ENCODE measurements around the gene MPPED2.
A peak's percentile ranks its signal among the peaks of the same experiment; 100 is the strongest.

The MPPED2 gene

DNA sequence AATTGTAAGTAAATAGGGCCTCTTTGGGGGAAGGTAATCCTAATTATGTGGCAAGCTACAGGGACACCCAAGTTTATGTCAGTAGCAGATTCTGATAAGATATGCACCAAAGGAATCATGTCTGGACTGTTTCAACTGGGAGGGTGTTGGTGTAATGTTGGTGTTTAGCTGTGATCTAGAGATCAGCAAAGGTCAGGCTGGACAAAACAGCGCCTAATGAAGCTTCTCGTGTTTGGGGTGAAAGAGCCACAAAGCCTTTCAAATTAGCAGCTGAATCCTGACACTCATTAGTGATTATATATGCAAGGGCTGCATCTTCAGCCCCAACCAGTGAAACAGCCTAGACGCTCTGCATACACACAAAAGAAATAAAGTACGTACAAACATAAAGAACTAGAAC lies 106.3 kb downstream of the MPPED2 start:
- H3K4me3 ChIP-seq (ENCODE audit: low read length) = peak overlapping the region; percentile 16
- no peaks in the 10 kb centered on the region for H3K27me3 ChIP-seq (ENCODE audit: control insufficient read depth, insufficient read depth, low read length)
- peaks cover 36% of the 10 kb centered on the region for H3K4me1 ChIP-seq (ENCODE audit: control insufficient read depth, low read depth, low read length)
- H3K9me3 ChIP-seq (ENCODE audit: control insufficient read depth, low read depth, low read length) = no peaks in the 10 kb centered on the region
- H3K9ac ChIP-seq (ENCODE audit: low read length) = no peak overlapping the region
- no peaks in the 10 kb centered on the region for H3K36me3 ChIP-seq (ENCODE audit: control insufficient read depth, low read depth, low read length)
- peak overlapping the region; percentile 11 for H3K27ac ChIP-seq (ENCODE audit: low read length)

GRCh38 chr11:30478923-30479322 lies 107.2 kb downstream of the MPPED2 start:
- Histone ChIP-seq H3K27ac (ENCODE audit: low read length) (no peak overlapping the region), H3K4me1 (ENCODE audit: control insufficient read depth, low read depth, low read length) (peaks cover 36% of the 10 kb centered on the region), H3K9ac (ENCODE audit: low read length) (peak overlapping the region; percentile 24), H3K4me3 (ENCODE audit: low read length) (no peak overlapping the region), H3K9me3 (ENCODE audit: control insufficient read depth, low read depth, low read length) (no peaks in the 10 kb centered on the region), H3K36me3 (ENCODE audit: control insufficient read depth, low read depth, low read length) (no peaks in the 10 kb centered on the region), H3K27me3 (ENCODE audit: control insufficient read depth, insufficient read depth, low read length) (no peaks in the 10 kb centered on the region)

- H3K9ac ChIP-seq (ENCODE audit: low read length) = no peak overlapping the region
- H3K4me1 ChIP-seq (ENCODE audit: control insufficient read depth, low read depth, low read length) = peaks cover 36% of the 10 kb centered on the region
- no peak overlapping the region for H3K4me3 ChIP-seq (ENCODE audit: low read length)
- H3K27me3 ChIP-seq (ENCODE audit: control insufficient read depth, insufficient read depth, low read length) = no peaks in the 10 kb centered on the region
- no peaks in the 10 kb centered on the region for H3K36me3 ChIP-seq (ENCODE audit: control insufficient read depth, low read depth, low read length)
- no peak overlapping the region for H3K27ac ChIP-seq (ENCODE audit: low read length)
- H3K9me3 ChIP-seq (ENCODE audit: control insufficient read depth, low read depth, low read length) = no peaks in the 10 kb centered on the region
Measured at GRCh38 chr11:30477061-30477460, 109.1 kb downstream of the MPPED2 start.

DNA sequence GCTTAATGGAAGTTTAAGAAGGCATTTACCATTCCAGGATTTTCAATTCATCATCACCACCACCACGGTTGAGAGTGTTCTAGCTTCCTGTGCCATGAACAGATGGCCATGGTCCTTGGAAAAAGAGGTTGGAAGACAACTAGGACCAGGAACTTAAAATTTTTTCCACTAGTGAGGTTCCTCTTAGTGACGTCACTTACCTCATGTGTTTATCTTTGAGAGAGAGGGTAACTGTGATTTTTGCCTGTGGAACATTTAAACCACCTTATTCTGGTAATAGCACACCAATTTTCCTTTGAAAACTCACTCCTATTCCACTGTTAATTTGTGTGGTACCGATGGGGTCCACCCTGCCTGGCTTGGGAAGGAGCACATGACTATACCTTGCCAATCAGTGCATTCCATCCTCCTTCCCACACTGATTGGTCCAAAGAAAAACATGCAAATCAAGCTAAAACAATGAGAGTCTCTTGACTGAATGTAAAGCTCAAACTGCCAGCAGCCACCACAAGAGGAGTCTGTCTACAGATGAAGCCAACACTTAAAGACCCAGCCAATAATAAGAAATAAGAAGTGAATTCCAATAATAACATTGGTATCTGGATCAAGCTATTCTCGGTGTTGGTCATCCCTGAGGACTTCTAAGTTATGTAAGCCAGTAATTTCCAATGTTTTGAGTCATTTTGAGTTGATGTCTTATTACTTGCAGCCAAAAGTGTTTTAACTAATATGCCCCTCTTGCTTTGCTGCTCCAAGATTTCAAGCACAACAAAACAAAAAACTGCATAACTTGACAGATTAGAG lies 111.8 kb downstream of the MPPED2 start:
- Histone ChIP-seq H3K27me3 (ENCODE audit: control insufficient read depth, insufficient read depth, low read length) (no peaks in the 10 kb centered on the region), H3K4me1 (ENCODE audit: control insufficient read depth, low read depth, low read length) (peaks cover 12% of the 10 kb centered on the region), H3K4me3 (ENCODE audit: low read length) (no peak overlapping the region), H3K9ac (ENCODE audit: low read length) (no peak overlapping the region), H3K9me3 (ENCODE audit: control insufficient read depth, low read depth, low read length) (no peaks in the 10 kb centered on the region), H3K36me3 (ENCODE audit: control insufficient read depth, low read depth, low read length) (no peaks in the 10 kb centered on the region), H3K27ac (ENCODE audit: low read length) (no peak overlapping the region)

- H3K9me3 ChIP-seq (ENCODE audit: control insufficient read depth, low read depth, low read length) = no peaks in the 10 kb centered on the region
Measured at GRCh38 chr11:30471244-30471643, 114.9 kb downstream of the MPPED2 start.

GRCh38 chr11:30468881-30469280 lies 117.3 kb downstream of the MPPED2 start:
- no peaks in the 10 kb centered on the region for H3K9me3 ChIP-seq (ENCODE audit: control insufficient read depth, low read depth, low read length)
- no peaks in the 10 kb centered on the region for H3K27me3 ChIP-seq (ENCODE audit: control insufficient read depth, insufficient read depth, low read length)
- H3K4me1 ChIP-seq (ENCODE audit: control insufficient read depth, low read depth, low read length) = peaks cover 13% of the 10 kb centered on the region
- H3K27ac ChIP-seq (ENCODE audit: low read length) = no peak overlapping the region
- H3K4me3 ChIP-seq (ENCODE audit: low read length) = no peak overlapping the region
- H3K9ac ChIP-seq (ENCODE audit: low read length) = no peak overlapping the region
- H3K36me3 ChIP-seq (ENCODE audit: control insufficient read depth, low read depth, low read length) = no peaks in the 10 kb centered on the region

More at GRCh38 chr11:30471244-30471643, 114.9 kb downstream of the MPPED2 start:
- no peak overlapping the region for H3K9ac ChIP-seq (ENCODE audit: low read length)
- H3K4me3 ChIP-seq (ENCODE audit: low read length) = no peak overlapping the region
- peaks cover 13% of the 10 kb centered on the region for H3K4me1 ChIP-seq (ENCODE audit: control insufficient read depth, low read depth, low read length)
- no peaks in the 10 kb centered on the region for H3K36me3 ChIP-seq (ENCODE audit: control insufficient read depth, low read depth, low read length)
- no peaks in the 10 kb centered on the region for H3K27me3 ChIP-seq (ENCODE audit: control insufficient read depth, insufficient read depth, low read length)
- H3K27ac ChIP-seq (ENCODE audit: low read length) = no peak overlapping the region

- Histone ChIP-seq H3K27me3 (ENCODE audit: control insufficient read depth, insufficient read depth, low read length) (no peaks in the 10 kb centered on the region), H3K4me1 (ENCODE audit: control insufficient read depth, low read depth, low read length) (peaks cover 26% of the 10 kb centered on the region), H3K4me3 (ENCODE audit: low read length) (no peak overlapping the region), H3K36me3 (ENCODE audit: control insufficient read depth, low read depth, low read length) (no peaks in the 10 kb centered on the region), H3K27ac (ENCODE audit: low read length) (no peak overlapping the region), H3K9me3 (ENCODE audit: control insufficient read depth, low read depth, low read length) (no peaks in the 10 kb centered on the region), H3K9ac (ENCODE audit: low read length) (no peak overlapping the region)
Measured at GRCh38 chr11:30467176-30467575, 119.0 kb downstream of the MPPED2 start.

DNA sequence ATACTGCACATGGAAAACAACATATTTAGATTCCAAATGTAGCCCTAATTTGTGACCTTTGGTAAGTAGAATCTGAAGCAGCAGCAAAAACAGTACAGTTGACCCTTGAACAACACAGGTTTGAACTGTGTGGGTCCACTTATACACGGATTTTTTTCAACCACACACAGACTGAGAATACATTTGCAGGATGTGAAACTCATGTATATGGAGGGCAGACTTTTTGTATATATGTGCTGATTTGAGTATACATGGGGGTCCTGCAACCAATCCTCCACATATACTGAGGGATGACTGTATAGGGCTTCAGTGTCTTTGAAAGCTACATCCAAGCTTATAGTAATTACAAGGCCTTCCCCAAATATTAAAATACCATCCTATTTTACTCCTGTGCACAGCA lies 120.5 kb downstream of the MPPED2 start:
- Histone ChIP-seq H3K27me3 (ENCODE audit: control insufficient read depth, insufficient read depth, low read length) (no peaks in the 10 kb centered on the region), H3K4me1 (ENCODE audit: control insufficient read depth, low read depth, low read length) (peaks cover 32% of the 10 kb centered on the region), H3K27ac (ENCODE audit: low read length) (no peak overlapping the region), H3K9ac (ENCODE audit: low read length) (no peak overlapping the region), H3K36me3 (ENCODE audit: control insufficient read depth, low read depth, low read length) (no peaks in the 10 kb centered on the region), H3K4me3 (ENCODE audit: low read length) (no peak overlapping the region), H3K9me3 (ENCODE audit: control insufficient read depth, low read depth, low read length) (no peaks in the 10 kb centered on the region)

DNA sequence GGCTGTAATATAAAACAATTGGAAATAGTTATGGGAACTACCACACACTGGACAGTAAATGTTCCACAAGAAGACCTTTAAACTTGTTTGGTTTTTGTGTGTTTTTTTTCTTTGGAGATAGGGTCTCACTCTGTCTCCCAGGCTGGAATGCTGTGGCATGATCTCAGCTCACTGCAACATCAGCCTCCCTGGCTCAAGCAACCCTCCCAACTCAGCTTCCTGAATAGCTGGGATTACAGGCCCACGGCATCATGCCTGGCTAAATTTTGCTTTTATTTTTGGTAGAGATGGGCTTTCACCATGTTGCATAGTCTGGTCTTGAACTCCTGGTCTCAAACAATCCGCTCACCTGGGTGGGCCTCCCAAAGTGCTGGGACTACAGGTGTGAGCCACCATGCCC lies 121.0 kb downstream of the MPPED2 start:
- no peaks in the 10 kb centered on the region for H3K36me3 ChIP-seq (ENCODE audit: control insufficient read depth, low read depth, low read length)
- H3K27ac ChIP-seq (ENCODE audit: low read length) = no peak overlapping the region
- no peaks in the 10 kb centered on the region for H3K9me3 ChIP-seq (ENCODE audit: control insufficient read depth, low read depth, low read length)
- H3K9ac ChIP-seq (ENCODE audit: low read length) = no peak overlapping the region
- H3K27me3 ChIP-seq (ENCODE audit: control insufficient read depth, insufficient read depth, low read length) = no peaks in the 10 kb centered on the region
- H3K4me3 ChIP-seq (ENCODE audit: low read length) = no peak overlapping the region
- H3K4me1 ChIP-seq (ENCODE audit: control insufficient read depth, low read depth, low read length) = peaks cover 32% of the 10 kb centered on the region

DNA sequence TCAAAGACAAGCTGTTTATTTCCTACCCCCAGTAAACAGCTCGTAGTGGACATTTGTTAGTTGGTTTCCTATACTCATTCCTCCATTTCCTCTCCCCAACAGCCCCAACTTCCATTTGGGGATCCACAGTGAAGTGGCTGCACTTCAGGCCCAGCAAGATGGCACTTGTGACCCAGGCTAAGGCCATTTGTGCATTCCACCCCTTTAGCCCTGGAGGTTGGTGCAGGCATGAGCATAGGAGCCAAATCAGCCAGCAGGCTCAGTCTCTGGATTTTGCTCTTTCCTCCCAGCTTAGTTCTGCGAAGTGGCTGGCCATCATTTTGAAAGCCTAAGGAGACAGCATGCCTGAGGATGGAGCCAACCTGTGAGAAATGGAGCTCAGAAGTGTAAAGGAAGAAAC lies 122.9 kb downstream of the MPPED2 start:
- Histone ChIP-seq H3K27me3 (ENCODE audit: control insufficient read depth, insufficient read depth, low read length) (no peaks in the 10 kb centered on the region), H3K36me3 (ENCODE audit: control insufficient read depth, low read depth, low read length) (no peaks in the 10 kb centered on the region), H3K27ac (ENCODE audit: low read length) (no peak overlapping the region), H3K9ac (ENCODE audit: low read length) (no peak overlapping the region), H3K4me3 (ENCODE audit: low read length) (no peak overlapping the region), H3K9me3 (ENCODE audit: control insufficient read depth, low read depth, low read length) (no peaks in the 10 kb centered on the region), H3K4me1 (ENCODE audit: control insufficient read depth, low read depth, low read length) (peaks cover 35% of the 10 kb centered on the region)

- Histone ChIP-seq H3K4me1 (ENCODE audit: control insufficient read depth, low read depth, low read length) (peaks cover 35% of the 10 kb centered on the region), H3K36me3 (ENCODE audit: control insufficient read depth, low read depth, low read length) (no peaks in the 10 kb centered on the region), H3K27ac (ENCODE audit: low read length) (no peak overlapping the region), H3K27me3 (ENCODE audit: control insufficient read depth, insufficient read depth, low read length) (no peaks in the 10 kb centered on the region), H3K4me3 (ENCODE audit: low read length) (no peak overlapping the region), H3K9ac (ENCODE audit: low read length) (no peak overlapping the region), H3K9me3 (ENCODE audit: control insufficient read depth, low read depth, low read length) (no peaks in the 10 kb centered on the region)
Measured at GRCh38 chr11:30462421-30462820, 123.7 kb downstream of the MPPED2 start.

DNA sequence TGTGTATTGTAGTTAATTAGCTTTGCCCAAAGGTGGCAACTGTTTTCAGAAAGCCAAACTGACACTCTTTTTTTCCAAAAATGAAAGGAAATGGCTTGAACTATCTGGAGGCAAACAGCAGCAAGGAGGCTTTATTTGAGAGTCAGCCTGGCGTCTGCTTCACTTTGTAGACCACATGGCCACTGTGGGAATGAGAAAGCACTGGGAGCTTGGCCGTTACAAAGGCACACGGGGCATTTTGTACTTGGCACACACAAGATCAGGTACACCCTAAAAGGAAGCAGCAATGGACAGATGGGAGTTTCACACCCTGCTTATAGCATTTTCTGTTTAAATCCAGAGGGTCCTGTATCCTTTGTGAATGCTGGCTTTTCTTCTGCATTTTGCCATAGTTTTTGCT lies 126.3 kb downstream of the MPPED2 start:
- no peaks in the 10 kb centered on the region for H3K9me3 ChIP-seq (ENCODE audit: control insufficient read depth, low read depth, low read length)
- H3K27ac ChIP-seq (ENCODE audit: low read length) = no peak overlapping the region
- no peaks in the 10 kb centered on the region for H3K27me3 ChIP-seq (ENCODE audit: control insufficient read depth, insufficient read depth, low read length)
- no peak overlapping the region for H3K4me3 ChIP-seq (ENCODE audit: low read length)
- H3K9ac ChIP-seq (ENCODE audit: low read length) = no peak overlapping the region
- H3K36me3 ChIP-seq (ENCODE audit: control insufficient read depth, low read depth, low read length) = no peaks in the 10 kb centered on the region
- H3K4me1 ChIP-seq (ENCODE audit: control insufficient read depth, low read depth, low read length) = peaks cover 33% of the 10 kb centered on the region

Data from iPS-18a (cell line).